ENCODE results near the gene EHD1. TPM values are rescaled to one million over a fixed set of nuclear protein-coding genes. Genes with fewer than 3 reads are reported as not detected.

EHD1 gene
- total and polyA plus RNA-seq, 9 of the 15 experiments (the other 6 are each of a cell fraction or from before 2014, with no cell fraction given) = 0.46 to 65.0 (median 16.4) TPM

- H3K4me1 ChIP-seq (replicated peaks in 1 of 2; ENCODE audit: control insufficient read depth in 2 of 2, insufficient read depth in 2 of 2, low read length in 2 of 2) = peaks cover 48 to 90% of the 10 kb centered on the region in 2 experiments
- ChIA-PET CTCF (ENCODE audit: low intra/inter-chr PET ratio) (no interaction called here), POLR2A (interaction anchor here (0.6 to 3.0 kb wide), 6 partner anchors 16 to 284 kb away, joined by 3 to 12 read pairs (median 4); no protein-coding TSS in a partner anchor)
- BruUV-seq (replicated peaks) = no TSS peak
- no peaks in the 10 kb centered on the region for H3K27me3 ChIP-seq (ENCODE audit: control insufficient read depth in 2 of 2, insufficient read depth in 2 of 2, low read length in 2 of 2)
- peak overlapping the region in 1 of 2 experiments; percentile 80; a peak in 2 of 4 replicates for H3K9ac ChIP-seq (ENCODE audit: insufficient read depth in 1 of 2, low read depth in 2 of 2, low read length in 2 of 2)
- ATAC-seq = no peak
- WGBS (ENCODE audit: insufficient coverage, low coverage, missing lambda C conversion rate) = 60% methylated on average over 10 of the region's 13 CpGs
- no peak overlapping the region for H3K4me2 ChIP-seq (ENCODE audit: insufficient read depth, low read length)
- FAIRE-seq = peak; percentile 29
- no peaks in the 10 kb centered on the region for H3K9me3 ChIP-seq (replicated peaks; ENCODE audit: control insufficient read depth, insufficient read depth, low read depth, low read length)
- in situ Hi-C loops (cut with MboI) (no loop called here), intact Hi-C loops (cut with micrococcal nuclease) (no loop called here)
- no peaks in the 10 kb centered on the region for H4K20me1 ChIP-seq (replicated peaks; ENCODE audit: control insufficient read depth, insufficient read depth, low read length)
- no peaks in the 10 kb centered on the region for H3K9me1 ChIP-seq (ENCODE audit: control insufficient read depth, insufficient read depth, low read length)
- H3K27ac ChIP-seq (ENCODE audit: extremely low read depth, low read depth, low read length) = 0 out of 3 replicates have a peak overlapping the region, but pooled peaks have one; percentile 24
- DNase-seq (ENCODE audit: extremely low read depth in 1 of 4, low spot score in 3 of 4) = peak in 1 of 4 experiments; percentile 29
- peaks cover 29% of the 10 kb centered on the region; the same call in 2 of the 3 replicates for H3K36me3 ChIP-seq (ENCODE audit: control insufficient read depth, insufficient read depth, low read length)
- H3K4me3 ChIP-seq = no peak overlapping the region
- no peak overlapping the region for H2AFZ ChIP-seq (ENCODE audit: low read depth, low read length)
- peaks cover 3% of the 10 kb centered on the region; the same call in 2 of the 3 replicates for H3K79me2 ChIP-seq (ENCODE audit: control insufficient read depth, insufficient read depth, low read length)
- TF ChIP-seq MAX (CRISPR knock-in tag; IDR thresholded peaks at IDR 0.05) (0 out of 2 replicates have a peak, but pooled peaks have one; percentile 20), FOS (IDR thresholded peaks at IDR 0.05; ENCODE audit: extremely low read depth, insufficient read length) (no peak), MEF2D (tag; conservative IDR thresholded peaks at IDR 0.05; ENCODE audit: low read depth) (no peak), ZNF696 (CRISPR knock-in tag; conservative IDR thresholded peaks at IDR 0.05) (no peak), ZNF263 (CRISPR knock-in tag; IDR thresholded peaks at IDR 0.05; ENCODE audit: borderline replicate concordance) (peak; percentile 82), STAT6 (CRISPR knock-in tag; IDR thresholded peaks at IDR 0.05) (no peak), ZNF280B (CRISPR knock-in tag; IDR thresholded peaks at IDR 0.05) (no peak), ZNF780A (CRISPR knock-in tag; IDR thresholded peaks at IDR 0.05) (no peak), ZBTB1 (CRISPR knock-in tag; IDR thresholded peaks at IDR 0.05; ENCODE audit: borderline replicate concordance, low read depth) (no peak), SAFB (IDR thresholded peaks at IDR 0.05; ENCODE audit: borderline replicate concordance, low read depth, low read length) (no peak), ERF (CRISPR knock-in tag; IDR thresholded peaks at IDR 0.05) (no peak), FOXA1 (IDR thresholded peaks at IDR 0.05; ENCODE audit: borderline replicate concordance) (no peak), E2F4 (CRISPR knock-in tag; IDR thresholded peaks at IDR 0.05; ENCODE audit: low read depth) (no peak), RBM39 (optimal IDR thresholded peaks at IDR 0.05; ENCODE audit: low read depth, low read length) (no peak), TFAP4 (CRISPR knock-in tag; IDR thresholded peaks at IDR 0.05; ENCODE audit: borderline replicate concordance) (peak; percentile 59), KLF16 (IDR thresholded peaks at IDR 0.05) (no peak)
These were observed 27.3 kb downstream of the EHD1 start for GRCh38 chr11:64850979-64851567.

Data from K562 (cell line).